SH-SY5Y (cell line): ENCODE measurements around the gene CEACAM18.

ENCODE experiments used
- GATA2 ChIP-seq: IDR thresholded peaks from 2 replicates; pipeline ENCODE4 v1.6.1; 2011; ENCODE audit warnings: mild to moderate bottlenecking, low read depth, low read length
- GATA3 ChIP-seq: IDR thresholded peaks from 2 replicates; pipeline ENCODE4 v1.6.1; 2011; ENCODE audit warnings: low read depth, mild to moderate bottlenecking, low read length, moderate library complexity

- TF ChIP-seq GATA2 (no peak), GATA3 (no peak)
Observed at GRCh38 chr19:51473009-51473707, 5.2 kb upstream of the CEACAM18 start.
